GM12874 (cell line): ENCODE measurements around the gene CHD9NB.

Source experiments
- CTCF ChIP-seq: IDR thresholded peaks from 2 replicates; pipeline ENCODE4 v1.5.1; 2011; ENCODE audit warnings: low read depth, mild to moderate bottlenecking, control low read depth, low read length, moderate library complexity; ENCODE audit not compliant: insufficient read depth

The CHD9NB gene

GRCh38 chr16:52994942-52995341, 57.8 kb downstream of the CHD9NB start:
- TF ChIP-seq CTCF = no peak

GRCh38 chr16:52993179-52993578, 59.5 kb downstream of the CHD9NB start:
- TF ChIP-seq CTCF = no peak

- no peak for TF ChIP-seq CTCF
Observed at GRCh38 chr16:52991572-52991971, 61.1 kb downstream of the CHD9NB start.
